GM19193 (cell line): ENCODE results near the gene CLVS2.

Experiments
- POLR2A ChIP-seq: IDR thresholded peaks from 4 replicates; pipeline ENCODE4 v1.6.1; 2011; ENCODE audit not compliant: insufficient read depth, insufficient read length; ENCODE audit errors: extremely low read depth

CLVS2 gene

GRCh38 chr6:123007885-123008284 lies 11.8 kb downstream of the CLVS2 start:
- TF ChIP-seq POLR2A, result no peak

DNA sequence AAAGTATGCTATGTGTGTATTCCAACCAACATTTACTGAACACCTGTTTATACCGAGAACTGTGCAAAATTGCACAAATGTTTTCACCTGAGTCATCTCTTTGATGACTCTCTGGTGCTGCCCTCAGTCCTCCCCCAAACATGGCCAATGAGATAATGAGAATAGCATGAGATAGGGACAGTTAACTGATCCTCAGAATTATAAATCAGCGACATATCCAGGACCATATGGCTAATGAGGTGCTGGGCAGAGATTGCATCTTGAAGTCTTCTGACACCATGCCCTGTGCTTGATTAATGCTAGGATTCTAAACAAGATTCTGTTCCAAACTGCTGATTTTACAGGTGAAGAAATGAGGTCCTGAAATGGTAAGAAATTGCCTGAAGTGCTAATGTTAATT lies 13.0 kb downstream of the CLVS2 start:
- TF ChIP-seq POLR2A, result no peak

GRCh38 chr6:123014835-123015234 lies 18.8 kb downstream of the CLVS2 start:
- TF ChIP-seq POLR2A, result no peak

- TF ChIP-seq POLR2A, result no peak
Measured at GRCh38 chr6:123016431-123017103, 20.5 kb downstream of the CLVS2 start.

GRCh38 chr6:123017104-123017682 lies 21.2 kb downstream of the CLVS2 start:
- TF ChIP-seq POLR2A, result no peak

DNA sequence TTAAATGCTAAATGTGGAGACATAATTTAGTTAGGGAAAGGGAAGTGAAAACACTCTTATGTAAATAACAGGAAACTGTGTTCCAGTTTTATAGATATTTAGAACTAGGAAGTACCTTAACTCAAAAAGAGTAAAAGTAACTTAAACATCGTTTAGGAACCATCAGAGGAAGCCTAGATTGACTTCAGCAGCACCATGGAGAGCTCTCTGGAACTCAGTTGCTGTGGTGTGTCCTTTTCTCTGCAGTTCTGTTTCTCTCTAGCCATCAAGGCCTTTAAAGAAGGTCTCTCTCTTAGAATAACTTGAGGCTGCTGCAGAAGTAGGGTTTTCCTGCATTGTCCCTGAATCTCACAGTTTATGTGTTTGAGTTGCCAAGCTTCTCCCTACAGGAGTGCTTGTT lies 26.9 kb downstream of the CLVS2 start:
- TF ChIP-seq POLR2A, result no peak

DNA sequence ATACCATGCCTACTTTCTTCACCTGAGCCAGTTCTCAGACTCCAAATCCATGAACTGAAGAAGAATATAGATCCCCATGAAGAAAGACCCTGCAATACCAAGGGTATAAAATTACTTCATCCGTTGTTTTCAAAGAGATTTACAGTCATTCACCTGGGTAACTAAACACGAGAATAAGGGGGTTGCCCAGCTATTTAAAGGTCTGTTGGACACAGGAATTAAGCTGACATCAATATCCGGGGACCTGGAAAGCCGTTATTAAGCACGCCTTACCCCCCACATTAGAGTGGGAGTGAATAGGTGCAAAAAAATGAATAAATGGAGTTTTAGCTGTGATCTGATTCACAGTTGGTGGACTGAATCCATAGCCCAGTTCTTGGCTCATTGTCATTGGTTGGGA lies 28.9 kb downstream of the CLVS2 start:
- no peak for TF ChIP-seq POLR2A

GRCh38 chr6:123027408-123027807 lies 31.4 kb downstream of the CLVS2 start:
- no peak for TF ChIP-seq POLR2A

GRCh38 chr6:123028263-123028662 lies 32.2 kb downstream of the CLVS2 start:
- no peak for TF ChIP-seq POLR2A

DNA sequence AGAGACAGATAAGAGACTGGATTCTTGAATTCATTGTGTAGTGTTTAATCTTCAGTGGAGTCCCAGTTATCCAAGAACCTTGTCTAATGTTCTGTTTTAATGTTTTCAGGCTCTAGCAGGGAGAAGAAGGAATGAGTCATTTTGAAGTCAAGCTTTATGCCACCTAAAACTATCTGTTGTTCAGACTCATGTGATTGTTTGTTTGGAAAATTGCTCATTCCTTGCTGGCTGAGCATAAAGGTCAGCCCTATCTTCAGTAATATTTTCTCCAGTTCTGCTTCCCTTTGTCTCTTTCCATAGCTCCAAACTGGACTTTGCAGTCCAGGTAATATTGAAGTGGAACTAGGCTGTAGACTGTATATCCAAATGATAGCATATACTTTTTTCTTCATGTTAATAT lies 34.2 kb downstream of the CLVS2 start:
- TF ChIP-seq POLR2A, result no peak

- TF ChIP-seq POLR2A, result no peak
Measured at GRCh38 chr6:123036648-123037047, 40.6 kb downstream of the CLVS2 start.

DNA sequence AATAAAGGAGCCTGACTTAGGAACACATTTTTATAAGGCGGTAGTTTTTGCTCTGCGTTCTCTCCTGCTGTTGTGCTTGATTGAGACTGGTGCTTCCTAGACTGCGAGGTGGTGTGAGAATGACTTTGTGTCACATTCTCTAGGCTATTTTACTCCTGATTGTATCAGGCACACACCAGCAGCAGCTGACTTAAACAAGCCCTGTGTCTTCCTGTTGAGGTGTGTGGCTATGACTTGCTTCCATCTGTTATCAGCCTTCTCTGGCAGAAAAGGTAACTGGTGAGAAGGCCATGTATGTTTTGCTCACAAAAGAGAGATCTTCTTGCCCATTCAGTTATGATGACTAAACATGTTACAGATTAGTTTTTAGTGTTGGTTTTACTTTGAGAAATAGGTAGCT lies 43.4 kb downstream of the CLVS2 start:
- no peak for TF ChIP-seq POLR2A

GRCh38 chr6:123042401-123042800 lies 46.4 kb downstream of the CLVS2 start:
- no peak for TF ChIP-seq POLR2A

GRCh38 chr6:123044341-123044860 lies 48.4 kb downstream of the CLVS2 start:
- no peak for TF ChIP-seq POLR2A

DNA sequence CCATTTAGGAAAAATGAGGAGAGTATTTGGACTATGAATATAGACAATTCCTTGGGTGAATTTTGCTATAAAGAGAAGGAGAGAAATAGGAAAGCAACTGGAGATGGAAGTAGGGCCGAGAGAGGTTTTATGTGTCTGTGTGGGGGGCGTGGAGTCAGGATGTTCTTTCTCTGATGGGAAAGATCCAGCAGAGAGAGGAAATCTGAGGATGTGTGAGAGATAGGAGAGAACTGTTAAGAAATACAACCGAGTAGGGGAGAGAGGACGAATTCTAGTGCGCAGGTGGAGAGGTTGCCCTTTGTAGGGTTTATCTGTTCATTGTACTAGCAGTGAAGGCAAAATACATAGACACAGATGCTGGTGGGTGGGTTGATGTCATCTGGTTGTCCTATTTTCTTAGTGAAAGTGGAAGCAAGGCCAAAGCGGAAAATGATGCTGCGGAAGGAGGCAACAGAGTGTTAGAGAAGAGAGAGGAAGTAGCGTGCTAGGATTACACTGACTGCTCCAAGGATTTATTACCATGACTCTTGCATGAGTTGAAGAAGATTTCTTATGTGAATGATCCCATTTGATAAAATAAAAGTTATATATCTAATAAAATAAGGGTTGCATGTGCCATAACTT lies 57.7 kb downstream of the CLVS2 start:
- no peak for TF ChIP-seq POLR2A

DNA sequence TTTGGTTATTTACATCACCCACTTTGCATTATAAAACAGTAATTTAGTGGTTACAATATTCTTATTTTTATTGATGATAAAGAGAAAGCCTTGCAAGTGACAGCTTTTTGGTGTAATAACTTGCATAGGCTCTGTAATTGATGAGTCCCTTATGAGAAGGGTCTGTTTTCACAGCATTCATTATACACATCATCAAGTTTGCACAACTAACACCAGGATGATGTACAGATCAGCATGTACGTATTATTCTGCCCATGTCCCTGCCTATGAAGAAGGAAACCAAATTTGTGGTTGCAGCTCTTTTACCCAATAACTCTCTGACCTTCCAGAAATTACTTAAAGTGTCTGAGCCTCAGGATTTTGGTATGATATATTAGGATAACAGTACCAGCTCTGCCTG lies 59.2 kb downstream of the CLVS2 start:
- no peak for TF ChIP-seq POLR2A
